ENCODE data around the gene CSPG4.
"Not testable (repeated sequence)": the region's sequence is repeated elsewhere in the genome, so short reads cannot be mapped to it uniquely, and the experiment has no call there.

The CSPG4 gene

DNA sequence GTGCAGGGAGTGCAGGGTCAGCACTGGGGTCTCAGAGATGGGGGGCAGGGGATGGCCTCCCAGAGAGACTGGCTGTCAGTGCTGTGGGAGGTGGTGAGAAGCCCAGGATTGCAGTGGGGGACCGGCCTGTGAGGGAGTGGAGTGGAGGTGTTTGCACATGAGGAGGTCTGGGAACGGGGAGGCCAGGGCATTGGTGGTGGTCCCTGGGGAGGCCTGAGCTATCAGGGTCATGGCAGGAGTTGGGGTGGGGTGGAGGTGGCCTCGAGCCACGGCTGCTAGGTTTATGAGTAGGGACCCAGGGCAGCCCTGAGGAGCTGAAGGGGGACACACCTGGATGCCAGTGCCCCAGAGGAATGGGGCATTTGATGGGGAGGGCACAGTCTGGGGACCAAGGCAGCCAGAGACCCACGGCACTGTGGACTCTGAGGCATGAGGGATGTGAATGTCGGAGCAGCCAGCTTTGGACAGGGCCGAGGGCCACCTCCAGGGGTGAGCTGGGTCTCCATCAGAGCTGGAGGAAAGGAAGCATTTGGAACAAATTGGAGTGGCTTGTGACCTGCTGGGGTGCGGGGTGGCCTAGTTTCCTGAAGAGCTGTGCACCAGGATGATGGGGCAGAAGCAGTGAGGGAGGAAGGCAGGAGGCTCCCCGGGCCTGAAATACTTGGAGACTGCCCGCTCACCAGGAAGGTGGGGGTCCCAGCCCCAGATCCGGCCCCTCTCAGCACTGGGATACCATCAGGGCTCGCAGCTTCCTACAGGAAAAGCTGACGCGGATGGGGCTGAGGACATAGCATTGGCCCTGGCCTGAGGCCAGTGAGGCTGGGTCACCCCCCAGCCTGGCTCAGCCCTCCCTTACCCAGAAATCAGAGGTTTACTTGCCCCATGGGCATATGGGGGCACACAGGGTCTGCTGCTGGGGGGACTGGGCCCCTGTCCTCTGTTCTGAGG, 9.5 kb upstream of the CSPG4 start:
- no peaks in the 10 kb centered on the region for H3K9me3 ChIP-seq (ENCODE audit: insufficient read depth, low read length)
- no peaks in the 10 kb centered on the region for H3K36me3 ChIP-seq (ENCODE audit: insufficient read depth, insufficient read length, low read length)
- H3K27me3 ChIP-seq (ENCODE audit: insufficient read depth, insufficient read length) = no peaks in the 10 kb centered on the region
- no peak overlapping the region for H3K4me3 ChIP-seq (ENCODE audit: insufficient read length, low read depth)
- H3K9ac ChIP-seq (ENCODE audit: insufficient read length, low read depth) = peak overlapping the region; percentile 7
- H3K4me1 ChIP-seq (ENCODE audit: insufficient read depth, insufficient read length) = peaks cover 17% of the 10 kb centered on the region
- no peak for TF ChIP-seq ZNF274 (IDR thresholded peaks at IDR 0.05; ENCODE audit: low read depth, low read length)
- no peak for TF ChIP-seq YY1 (IDR thresholded peaks at IDR 0.05; ENCODE audit: insufficient read depth, insufficient read length)
- no peak for TF ChIP-seq SUZ12 (IDR thresholded peaks at IDR 0.05; ENCODE audit: extremely low read depth, insufficient read depth, insufficient read length)
- no peak for DNase-seq (ENCODE audit: low read depth, low spot score)

DNA sequence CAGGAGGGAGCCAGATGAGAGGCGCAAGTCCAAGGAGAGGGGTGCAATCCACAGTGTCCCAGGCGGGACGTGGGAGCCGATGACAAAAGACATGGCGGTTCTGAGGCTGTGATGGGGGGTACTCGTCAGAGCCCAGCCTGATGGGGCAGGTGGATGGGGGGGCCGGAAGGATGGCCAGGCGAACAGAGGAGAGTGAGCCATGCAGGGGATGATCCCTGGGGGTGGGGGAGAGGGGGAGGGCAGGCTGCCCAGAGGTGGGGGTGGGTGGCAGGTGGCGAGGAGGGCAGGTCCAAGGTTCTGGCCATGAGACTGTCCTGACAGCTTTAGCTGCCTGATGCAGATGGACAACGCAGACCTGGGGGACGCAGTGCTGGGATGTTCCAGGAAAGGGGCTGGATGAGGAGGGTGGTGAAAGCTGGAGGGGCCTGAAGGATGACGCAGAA, 8.9 kb upstream of the CSPG4 start:
- no peaks in the 10 kb centered on the region for H3K9me3 ChIP-seq (ENCODE audit: insufficient read depth, low read length)
- H3K4me3 ChIP-seq (ENCODE audit: insufficient read length, low read depth) = no peak overlapping the region
- no peak for DNase-seq (ENCODE audit: low read depth, low spot score)
- no peak overlapping the region for H3K9ac ChIP-seq (ENCODE audit: insufficient read length, low read depth)
- TF ChIP-seq YY1 (IDR thresholded peaks at IDR 0.05; ENCODE audit: insufficient read depth, insufficient read length) = no peak
- no peak for TF ChIP-seq ZNF274 (IDR thresholded peaks at IDR 0.05; ENCODE audit: low read depth, low read length)
- TF ChIP-seq SUZ12 (IDR thresholded peaks at IDR 0.05; ENCODE audit: extremely low read depth, insufficient read depth, insufficient read length) = no peak
- peaks cover 17% of the 10 kb centered on the region for H3K4me1 ChIP-seq (ENCODE audit: insufficient read depth, insufficient read length)
- H3K36me3 ChIP-seq (ENCODE audit: insufficient read depth, insufficient read length, low read length) = no peaks in the 10 kb centered on the region
- no peaks in the 10 kb centered on the region for H3K27me3 ChIP-seq (ENCODE audit: insufficient read depth, insufficient read length)

DNA sequence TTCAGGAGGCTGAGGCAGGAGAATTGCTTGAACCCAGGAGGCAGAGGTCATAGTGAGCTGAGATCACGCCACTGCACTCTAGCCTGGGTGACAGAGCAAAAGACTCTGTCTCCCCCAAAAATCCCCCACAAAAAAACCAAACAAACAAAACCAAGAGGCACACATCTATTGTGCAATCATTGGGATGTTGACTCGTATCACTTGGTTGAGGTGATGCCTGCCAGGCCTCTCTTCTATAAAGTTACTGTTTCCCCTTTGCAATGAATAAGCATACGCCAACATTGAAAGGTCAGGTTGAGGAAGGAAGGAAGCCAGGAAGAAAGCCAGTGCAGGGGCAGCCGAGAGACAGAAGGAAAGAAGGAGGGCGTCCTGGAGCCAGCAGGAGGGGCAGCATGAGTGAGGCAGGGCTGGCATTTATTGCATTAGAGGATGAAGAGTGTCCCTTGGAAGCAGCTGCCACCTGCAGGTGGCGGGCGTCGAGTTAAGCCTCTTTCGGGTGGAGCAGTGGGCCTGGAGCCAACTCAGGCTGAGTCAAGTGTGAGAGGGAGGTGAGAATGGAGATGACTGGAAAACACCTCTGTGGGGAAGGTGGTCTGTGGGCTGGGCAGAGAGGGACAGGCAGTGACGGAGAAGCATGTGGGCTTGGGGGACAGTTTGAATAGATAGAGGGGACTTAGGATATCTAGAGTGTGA, 8.3 kb upstream of the CSPG4 start:
- TF ChIP-seq ZNF274 (IDR thresholded peaks at IDR 0.05; ENCODE audit: low read depth, low read length) (no peak), YY1 (IDR thresholded peaks at IDR 0.05; ENCODE audit: insufficient read depth, insufficient read length) (no peak), SUZ12 (IDR thresholded peaks at IDR 0.05; ENCODE audit: extremely low read depth, insufficient read depth, insufficient read length) (no peak)
- Histone ChIP-seq H3K4me1 (ENCODE audit: insufficient read depth, insufficient read length) (peaks cover 17% of the 10 kb centered on the region), H3K27me3 (ENCODE audit: insufficient read depth, insufficient read length) (no peaks in the 10 kb centered on the region), H3K9me3 (ENCODE audit: insufficient read depth, low read length) (no peaks in the 10 kb centered on the region), H3K36me3 (ENCODE audit: insufficient read depth, insufficient read length, low read length) (no peaks in the 10 kb centered on the region), H3K9ac (ENCODE audit: insufficient read length, low read depth) (no peak overlapping the region), H3K4me3 (ENCODE audit: insufficient read length, low read depth) (no peak overlapping the region)
- no peak for DNase-seq (ENCODE audit: low read depth, low spot score)

DNA sequence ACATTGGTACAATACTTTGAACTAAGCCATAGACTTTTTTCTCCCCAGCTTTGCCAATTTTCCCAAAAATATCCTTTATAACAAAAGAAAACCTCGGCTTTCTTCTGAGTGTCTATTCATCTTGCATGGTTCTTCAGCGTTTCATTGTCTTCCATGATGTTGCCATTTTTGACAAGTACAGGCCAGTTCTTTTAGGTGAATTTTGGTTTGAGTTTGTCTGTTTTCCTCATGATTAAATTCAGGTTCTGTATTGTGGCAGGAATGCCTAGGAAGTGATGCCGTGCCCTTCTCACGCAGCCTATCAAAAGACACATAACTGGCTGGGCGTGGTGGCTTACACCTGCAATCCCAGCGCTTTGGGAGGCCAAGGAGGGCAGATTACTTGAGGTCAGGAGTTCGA, 7.6 kb upstream of the CSPG4 start:
- DNase-seq (ENCODE audit: low read depth, low spot score) = no peak
- Histone ChIP-seq H3K9ac (ENCODE audit: insufficient read length, low read depth) (no peak overlapping the region), H3K9me3 (ENCODE audit: insufficient read depth, low read length) (no peaks in the 10 kb centered on the region), H3K36me3 (ENCODE audit: insufficient read depth, insufficient read length, low read length) (no peaks in the 10 kb centered on the region), H3K4me3 (ENCODE audit: insufficient read length, low read depth) (no peak overlapping the region), H3K4me1 (ENCODE audit: insufficient read depth, insufficient read length) (peaks cover 17% of the 10 kb centered on the region), H3K27me3 (ENCODE audit: insufficient read depth, insufficient read length) (no peaks in the 10 kb centered on the region)
- TF ChIP-seq SUZ12 (IDR thresholded peaks at IDR 0.05; ENCODE audit: extremely low read depth, insufficient read depth, insufficient read length) = no peak
- no peak for TF ChIP-seq ZNF274 (IDR thresholded peaks at IDR 0.05; ENCODE audit: low read depth, low read length)
- no peak for TF ChIP-seq YY1 (IDR thresholded peaks at IDR 0.05; ENCODE audit: insufficient read depth, insufficient read length)

DNA sequence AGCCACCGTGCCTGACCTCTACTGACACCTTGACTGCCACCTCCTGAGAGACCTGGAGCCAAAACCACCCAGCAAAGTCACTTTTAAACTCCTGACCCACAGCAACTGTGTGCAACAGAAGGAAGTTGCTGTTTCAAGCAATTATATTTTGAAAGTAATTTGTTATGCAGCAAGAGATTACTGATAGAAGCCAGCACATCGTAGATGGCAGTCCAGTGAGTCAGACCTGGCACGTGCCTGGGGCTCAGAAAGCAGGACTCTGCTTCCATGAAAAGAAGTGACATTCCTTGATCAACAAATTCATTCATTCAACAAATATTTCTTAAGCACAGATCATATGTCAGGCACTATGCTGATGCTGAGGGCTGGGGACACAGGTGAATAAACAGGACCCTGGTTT, 5.7 kb upstream of the CSPG4 start:
- H3K4me1 ChIP-seq (ENCODE audit: insufficient read depth, insufficient read length) = peaks cover 11% of the 10 kb centered on the region

DNA sequence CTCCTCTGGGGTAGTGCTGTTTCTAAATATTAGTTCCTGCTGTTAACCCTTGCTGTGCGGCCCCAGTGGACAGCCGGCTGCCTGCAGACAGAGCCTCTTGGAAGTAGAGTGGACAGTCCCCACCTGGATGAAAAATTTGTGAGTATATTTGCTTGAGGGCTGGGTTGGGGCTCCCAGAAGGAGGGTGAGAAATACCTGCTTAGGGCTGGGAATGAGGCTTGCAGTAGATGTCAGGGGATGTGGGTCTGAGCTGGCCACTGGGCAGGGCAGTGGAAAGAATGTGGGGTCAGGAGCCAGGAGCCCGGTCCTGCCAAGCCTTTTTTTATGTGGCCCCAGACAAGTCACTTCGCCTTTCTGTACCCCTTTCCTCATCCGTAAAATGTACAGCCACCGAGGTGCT, 4.4 kb upstream of the CSPG4 start:
- not testable (repeated sequence) for H3K4me3 ChIP-seq (ENCODE audit: insufficient read length, low read depth); H3K9me3 ChIP-seq (ENCODE audit: insufficient read depth, low read length); H3K9ac ChIP-seq (ENCODE audit: insufficient read length, low read depth); H3K36me3 ChIP-seq (ENCODE audit: insufficient read depth, insufficient read length, low read length); DNase-seq (ENCODE audit: low read depth, low spot score); H3K4me1 ChIP-seq (ENCODE audit: insufficient read depth, insufficient read length); H3K27me3 ChIP-seq (ENCODE audit: insufficient read depth, insufficient read length)

More for the DNA sequence above, 5.7 kb upstream of the CSPG4 start:
- DNase-seq (ENCODE audit: low read depth, low spot score) = no peak
- Histone ChIP-seq H3K36me3 (ENCODE audit: insufficient read depth, insufficient read length, low read length) (no peaks in the 10 kb centered on the region), H3K9me3 (ENCODE audit: insufficient read depth, low read length) (no peaks in the 10 kb centered on the region), H3K27me3 (ENCODE audit: insufficient read depth, insufficient read length) (no peaks in the 10 kb centered on the region), H3K9ac (ENCODE audit: insufficient read length, low read depth) (no peak overlapping the region), H3K4me3 (ENCODE audit: insufficient read length, low read depth) (no peak overlapping the region)
- TF ChIP-seq ZNF274 (IDR thresholded peaks at IDR 0.05; ENCODE audit: low read depth, low read length) (no peak), SUZ12 (IDR thresholded peaks at IDR 0.05; ENCODE audit: extremely low read depth, insufficient read depth, insufficient read length) (no peak), YY1 (IDR thresholded peaks at IDR 0.05; ENCODE audit: insufficient read depth, insufficient read length) (no peak)

DNA sequence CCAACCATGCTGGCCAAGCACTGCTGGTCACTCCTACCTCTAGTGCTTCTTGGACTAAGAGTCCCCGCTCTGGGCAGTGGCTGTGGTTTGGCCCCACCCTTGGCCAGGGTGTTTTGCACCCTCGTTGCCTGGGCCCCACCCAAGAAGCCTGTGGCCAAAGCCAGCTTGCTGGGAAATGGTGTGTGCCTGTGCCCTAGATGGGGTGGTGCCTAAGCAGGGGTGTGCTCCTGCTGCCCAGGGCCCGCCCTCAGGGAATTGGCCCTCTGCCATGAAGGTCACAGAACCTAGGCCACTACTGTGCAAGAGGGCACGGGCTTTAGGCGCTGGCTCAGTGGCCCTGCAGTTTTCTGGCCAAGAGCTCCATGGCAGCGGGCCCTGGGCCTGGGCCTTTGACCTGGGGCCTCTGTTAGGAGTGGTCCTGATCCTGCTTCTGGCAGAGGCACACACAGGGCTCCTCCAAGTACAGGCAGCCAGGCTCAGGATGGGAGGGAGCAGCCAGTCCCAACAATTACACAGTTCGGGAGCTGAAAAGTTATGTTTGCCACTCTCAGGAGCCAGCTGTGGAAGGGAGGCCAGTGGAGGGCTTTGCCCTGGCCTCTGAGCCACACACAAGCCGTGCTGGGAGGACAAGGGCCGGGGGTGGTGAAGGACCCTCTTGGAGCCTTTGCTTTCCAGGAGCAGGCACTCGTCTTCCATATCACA, 3.8 kb upstream of the CSPG4 start:
- H3K4me3 ChIP-seq (ENCODE audit: insufficient read length, low read depth); H3K27me3 ChIP-seq (ENCODE audit: insufficient read depth, insufficient read length); H3K9me3 ChIP-seq (ENCODE audit: insufficient read depth, low read length); H3K9ac ChIP-seq (ENCODE audit: insufficient read length, low read depth); DNase-seq (ENCODE audit: low read depth, low spot score); H3K4me1 ChIP-seq (ENCODE audit: insufficient read depth, insufficient read length); H3K36me3 ChIP-seq (ENCODE audit: insufficient read depth, insufficient read length, low read length): not testable (repeated sequence)

DNA sequence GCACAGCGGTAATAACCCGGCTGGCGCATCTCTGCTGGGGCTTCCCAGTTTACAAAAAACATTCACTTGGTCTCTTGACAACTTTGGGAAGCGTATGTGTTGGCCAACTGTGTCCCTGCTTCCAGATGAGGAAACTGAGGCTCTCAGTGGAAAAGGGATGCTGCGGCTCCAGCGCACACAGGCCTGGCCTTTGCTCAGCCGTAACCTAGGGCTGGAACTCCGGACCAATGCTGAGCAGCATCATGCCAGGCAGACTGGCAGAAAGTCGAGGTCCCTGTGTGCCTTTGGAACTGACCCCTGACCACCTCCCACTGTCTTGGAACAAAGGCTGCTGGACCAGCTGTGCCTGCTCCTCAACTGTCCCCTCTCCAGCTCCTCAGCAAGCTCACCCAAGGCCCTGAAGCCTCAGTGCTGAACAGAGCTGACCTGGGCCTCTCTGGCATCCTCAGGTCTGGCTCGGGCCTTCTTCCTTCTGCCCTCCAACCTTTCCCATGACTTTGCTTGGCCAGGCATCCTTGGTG, 2.7 kb upstream of the CSPG4 start:
- not testable (repeated sequence) for H3K4me3 ChIP-seq (ENCODE audit: insufficient read length, low read depth); H3K4me1 ChIP-seq (ENCODE audit: insufficient read depth, insufficient read length); H3K27me3 ChIP-seq (ENCODE audit: insufficient read depth, insufficient read length); DNase-seq (ENCODE audit: low read depth, low spot score); H3K9me3 ChIP-seq (ENCODE audit: insufficient read depth, low read length); H3K9ac ChIP-seq (ENCODE audit: insufficient read length, low read depth); H3K36me3 ChIP-seq (ENCODE audit: insufficient read depth, insufficient read length, low read length)

Data from NT2/D1 (cell line).